Measurements from ENCODE around the gene ATP2C2.
"Not testable (repeated sequence)": the region's sequence is repeated elsewhere in the genome, so short reads cannot be mapped to it uniquely, and the experiment has no call there.

ATP2C2 gene

GRCh38 chr16:84397090-84397489, 28.8 kb downstream of the ATP2C2 start:
- no peak for DNase-seq

- DNase-seq = no peak
These were observed 30.4 kb downstream of the ATP2C2 start for GRCh38 chr16:84398701-84399100.

- not testable (repeated sequence) for DNase-seq
These were observed 31.6 kb downstream of the ATP2C2 start for GRCh38 chr16:84399912-84400311.

GRCh38 chr16:84403435-84403834, 35.1 kb downstream of the ATP2C2 start:
- DNase-seq = not testable (repeated sequence)

GRCh38 chr16:84404324-84404723, 36.0 kb downstream of the ATP2C2 start:
- no peak for DNase-seq

- DNase-seq = no peak
These were observed 36.8 kb downstream of the ATP2C2 start for GRCh38 chr16:84404936-84405639.

GRCh38 chr16:84406006-84406963, 37.9 kb downstream of the ATP2C2 start:
- no peak for DNase-seq

- no peak for DNase-seq
These were observed 39.4 kb downstream of the ATP2C2 start for GRCh38 chr16:84407588-84408313.

GRCh38 chr16:84408314-84408690, 40.0 kb downstream of the ATP2C2 start:
- no peak for DNase-seq

GRCh38 chr16:84408856-84409255, 40.5 kb downstream of the ATP2C2 start:
- DNase-seq = no peak

GRCh38 chr16:84410361-84411138, 42.2 kb downstream of the ATP2C2 start:
- no peak for DNase-seq

- no peak for DNase-seq
These were observed 43.4 kb downstream of the ATP2C2 start for GRCh38 chr16:84411768-84412167.

- no peak for DNase-seq
These were observed 43.9 kb downstream of the ATP2C2 start for GRCh38 chr16:84412262-84412661.

- DNase-seq = no peak
These were observed 45.1 kb downstream of the ATP2C2 start for GRCh38 chr16:84413244-84414004.

- DNase-seq = no peak
These were observed 46.5 kb downstream of the ATP2C2 start for GRCh38 chr16:84414789-84415326.

- no peak for DNase-seq
These were observed 48.3 kb downstream of the ATP2C2 start for GRCh38 chr16:84416407-84417321.

GRCh38 chr16:84418056-84418849, 49.9 kb downstream of the ATP2C2 start:
- DNase-seq = no peak

- DNase-seq = no peak
These were observed 51.4 kb downstream of the ATP2C2 start for GRCh38 chr16:84419730-84420129.

GRCh38 chr16:84420556-84420955, 52.2 kb downstream of the ATP2C2 start:
- not testable (repeated sequence) for DNase-seq
